NK-92 (cell line): Measurements from ENCODE around the gene MRTFB.
"Not testable (repeated sequence)": the region's sequence is repeated elsewhere in the genome, so short reads cannot be mapped to it uniquely, and the experiment has no call there.

Source experiments
- DNase-seq: peaks from one replicate; lab custom pipeline; 2025; ENCODE audit not compliant: unreplicated experiment; lab: John Stamatoyannopoulos, UW

The MRTFB gene, protein sequence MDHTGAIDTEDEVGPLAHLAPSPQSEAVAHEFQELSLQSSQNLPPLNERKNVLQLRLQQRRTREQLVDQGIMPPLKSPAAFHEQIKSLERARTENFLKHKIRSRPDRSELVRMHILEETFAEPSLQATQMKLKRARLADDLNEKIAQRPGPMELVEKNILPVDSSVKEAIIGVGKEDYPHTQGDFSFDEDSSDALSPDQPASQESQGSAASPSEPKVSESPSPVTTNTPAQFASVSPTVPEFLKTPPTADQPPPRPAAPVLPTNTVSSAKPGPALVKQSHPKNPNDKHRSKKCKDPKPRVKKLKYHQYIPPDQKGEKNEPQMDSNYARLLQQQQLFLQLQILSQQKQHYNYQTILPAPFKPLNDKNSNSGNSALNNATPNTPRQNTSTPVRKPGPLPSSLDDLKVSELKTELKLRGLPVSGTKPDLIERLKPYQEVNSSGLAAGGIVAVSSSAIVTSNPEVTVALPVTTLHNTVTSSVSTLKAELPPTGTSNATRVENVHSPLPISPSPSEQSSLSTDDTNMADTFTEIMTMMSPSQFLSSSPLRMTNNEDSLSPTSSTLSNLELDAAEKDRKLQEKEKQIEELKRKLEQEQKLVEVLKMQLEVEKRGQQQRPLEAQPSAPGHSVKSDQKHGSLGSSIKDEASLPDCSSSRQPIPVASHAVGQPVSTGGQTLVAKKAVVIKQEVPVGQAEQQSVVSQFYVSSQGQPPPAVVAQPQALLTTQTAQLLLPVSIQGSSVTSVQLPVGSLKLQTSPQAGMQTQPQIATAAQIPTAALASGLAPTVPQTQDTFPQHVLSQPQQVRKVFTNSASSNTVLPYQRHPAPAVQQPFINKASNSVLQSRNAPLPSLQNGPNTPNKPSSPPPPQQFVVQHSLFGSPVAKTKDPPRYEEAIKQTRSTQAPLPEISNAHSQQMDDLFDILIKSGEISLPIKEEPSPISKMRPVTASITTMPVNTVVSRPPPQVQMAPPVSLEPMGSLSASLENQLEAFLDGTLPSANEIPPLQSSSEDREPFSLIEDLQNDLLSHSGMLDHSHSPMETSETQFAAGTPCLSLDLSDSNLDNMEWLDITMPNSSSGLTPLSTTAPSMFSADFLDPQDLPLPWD

GRCh38 chr16:14070877-14071575 is at the start of gene MRTFB:
Gene MRTFB (plus strand): TSS chr16:14071319. CDS start chr16:14140607, 69,288 bp downstream.
- DNase-seq = no peak

GRCh38 chr16:14023526-14023925 is 47.6 kb upstream of the MRTFB start:
- not testable (repeated sequence) for DNase-seq

DNA sequence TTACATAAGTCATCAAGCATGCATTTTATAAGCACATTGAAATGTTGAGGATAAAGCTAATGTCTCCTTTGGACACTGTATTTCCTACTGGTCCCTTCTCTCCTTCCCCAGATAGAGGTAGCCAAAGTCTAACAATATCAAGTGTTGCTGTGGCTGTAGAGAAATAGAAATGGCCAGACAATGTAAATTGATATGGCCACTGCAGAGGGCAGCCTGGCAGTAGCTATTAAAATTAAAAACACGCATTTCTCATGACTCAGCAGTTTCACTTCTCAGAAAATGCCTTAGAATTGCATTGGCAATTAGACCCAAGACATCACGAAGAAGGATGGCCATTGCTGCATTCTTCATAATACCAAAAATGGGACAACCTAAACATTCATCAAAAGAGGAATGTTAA is 46.8 kb upstream of the MRTFB start:
- DNase-seq = no peak

DNA sequence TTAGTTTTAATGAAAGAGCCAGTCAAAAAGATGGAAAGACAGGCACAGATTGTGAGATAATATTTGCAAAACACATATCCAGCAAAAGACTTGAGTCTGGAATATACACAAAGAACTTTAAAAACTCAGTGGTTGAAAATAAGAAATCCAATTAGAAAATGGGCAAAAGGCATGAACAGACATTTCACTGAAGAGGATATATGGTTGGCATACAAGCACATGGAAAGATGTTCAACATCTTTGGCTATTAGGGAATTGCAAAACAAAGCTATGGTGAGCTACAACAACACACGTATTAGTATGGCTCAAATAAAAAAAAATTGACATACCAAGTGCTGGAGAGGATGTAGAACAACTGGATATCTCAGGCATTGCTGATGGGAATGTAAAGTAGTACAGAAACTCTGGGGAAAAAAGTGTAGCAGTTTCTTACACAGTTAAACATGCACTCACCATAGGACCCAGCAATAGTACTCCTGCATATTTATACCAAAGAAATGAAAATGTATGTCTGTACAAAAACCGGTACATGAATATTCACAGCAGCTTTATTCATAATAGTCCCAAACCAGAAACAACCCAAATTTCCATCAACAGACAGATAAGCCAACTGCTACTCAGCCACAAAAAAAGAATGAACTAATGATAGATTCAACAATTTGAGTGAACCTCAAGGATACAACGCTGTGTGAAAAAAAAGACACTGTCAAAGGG is 44.4 kb upstream of the MRTFB start:
- no peak for DNase-seq

DNA sequence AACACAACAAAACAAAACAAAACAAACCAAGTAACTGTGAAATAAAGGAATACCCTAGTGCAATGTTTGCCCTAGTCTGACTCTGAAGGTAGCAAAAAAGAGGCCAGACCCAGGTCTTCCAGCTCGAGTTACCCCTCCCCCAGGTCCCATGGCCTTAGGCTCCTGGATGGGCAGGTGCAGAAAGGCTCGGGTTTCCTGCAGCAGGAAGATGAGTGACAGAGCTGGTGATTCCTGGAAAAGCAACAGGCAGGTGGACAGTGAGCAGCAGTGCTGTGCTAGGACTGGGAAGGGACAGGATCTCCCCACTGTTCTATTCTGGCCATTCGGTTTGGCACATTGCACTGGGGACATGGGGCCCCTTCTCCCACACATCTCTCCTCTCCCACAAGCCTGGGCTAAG is 42.9 kb upstream of the MRTFB start:
- no peak for DNase-seq

DNA sequence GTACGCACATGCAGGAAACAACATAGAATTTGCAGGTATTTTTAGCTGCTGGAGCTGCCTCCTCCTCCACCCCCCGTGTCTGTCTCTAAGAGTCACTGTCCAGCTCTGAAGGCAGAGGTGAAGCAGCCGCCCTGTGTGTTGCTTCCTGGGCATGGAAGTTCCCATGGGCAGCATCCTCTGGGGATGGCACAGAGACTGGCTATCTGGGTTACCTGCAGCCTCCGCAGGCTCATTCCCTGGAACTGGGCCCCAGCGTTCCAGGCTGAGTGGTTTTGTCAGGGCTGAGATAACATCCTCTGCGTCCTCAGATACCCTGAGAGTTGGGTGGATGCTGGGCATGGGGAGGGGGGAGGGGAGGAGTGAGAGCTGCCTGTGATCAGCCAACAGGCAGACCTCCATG is 41.5 kb upstream of the MRTFB start:
- no peak for DNase-seq

DNA sequence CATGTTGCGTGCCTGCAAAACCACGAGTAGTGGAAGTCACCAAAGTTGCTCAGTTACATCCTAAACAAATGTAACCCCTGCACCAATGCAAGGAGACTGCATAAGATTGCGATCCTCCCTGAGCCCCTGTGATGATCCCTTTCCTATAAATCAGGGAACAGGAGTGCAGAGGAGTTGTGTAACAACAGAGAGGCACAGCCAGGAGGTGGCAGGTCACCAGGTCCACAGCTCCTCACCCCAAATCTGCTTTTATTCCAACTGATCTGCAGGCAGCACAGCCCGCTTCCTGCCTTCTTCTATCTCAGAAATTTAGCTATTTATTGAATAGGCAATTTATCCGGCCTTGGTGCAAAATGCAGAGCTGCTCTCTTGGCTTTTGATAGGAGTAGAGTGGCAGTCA is 36.0 kb upstream of the MRTFB start:
- DNase-seq = no peak

GRCh38 chr16:14036889-14037288 is 34.2 kb upstream of the MRTFB start:
- no peak for DNase-seq

DNA sequence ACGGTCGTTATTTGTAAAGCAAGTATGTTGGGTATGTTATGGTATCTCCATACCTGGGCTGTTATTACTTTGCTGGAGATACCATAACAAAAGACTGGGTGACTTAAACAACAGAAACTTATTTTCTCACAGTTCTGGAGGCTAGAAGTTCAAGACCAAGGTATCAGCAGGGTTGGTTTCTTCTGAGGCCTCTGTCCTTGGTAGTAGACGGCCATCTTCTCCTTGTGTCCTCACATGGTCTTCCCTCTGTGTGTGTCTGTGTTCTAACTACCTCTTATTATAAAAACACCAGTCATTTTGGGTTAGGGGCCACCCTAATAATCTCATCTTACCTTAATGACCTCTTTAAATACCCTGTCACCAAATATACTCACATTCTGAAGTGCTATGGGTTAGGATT is 33.2 kb upstream of the MRTFB start:
- DNase-seq = no peak

- no peak for DNase-seq
Measured at GRCh38 chr16:14041164-14041563, 30.0 kb upstream of the MRTFB start.

DNA sequence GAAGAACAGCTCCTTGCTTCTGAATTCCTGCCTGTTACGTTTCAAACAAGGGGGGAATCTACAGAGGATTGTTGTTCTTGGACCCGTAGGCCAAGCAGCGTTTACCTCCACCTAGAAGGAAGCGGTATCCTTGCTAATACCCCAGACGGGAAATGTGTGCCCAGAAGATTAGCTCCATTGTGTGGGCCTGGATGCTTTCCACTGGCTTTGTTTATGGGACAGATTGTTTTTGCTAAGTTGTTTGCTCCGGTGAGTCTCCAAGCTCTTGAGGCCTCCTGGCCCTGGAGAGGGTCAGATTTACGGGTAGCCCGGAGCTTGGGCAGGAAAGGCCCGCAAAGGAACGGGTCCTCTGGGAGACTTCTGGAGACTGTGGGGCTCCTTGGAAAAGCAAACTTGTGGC is 28.4 kb upstream of the MRTFB start:
- no peak for DNase-seq

GRCh38 chr16:14043278-14043677 is 27.8 kb upstream of the MRTFB start:
- DNase-seq = no peak

DNA sequence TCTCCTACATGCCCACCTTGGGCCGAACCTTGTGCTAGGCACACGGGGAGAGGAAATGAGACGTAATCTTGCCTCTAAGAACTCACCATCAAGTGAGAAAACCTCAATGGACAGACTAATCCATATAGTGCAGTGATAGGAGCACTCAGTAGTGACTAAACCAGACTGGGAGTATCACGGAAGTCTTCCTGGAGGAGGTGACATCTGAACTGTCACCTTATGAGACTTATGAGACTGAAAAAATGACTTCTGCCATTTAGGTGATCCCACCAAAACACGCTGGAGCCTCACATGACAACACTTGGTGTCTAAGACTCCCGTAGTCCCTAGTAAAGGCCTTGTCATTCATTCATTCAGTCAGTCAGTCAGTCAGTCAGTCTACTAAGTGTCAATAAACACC is 27.3 kb upstream of the MRTFB start:
- DNase-seq = no peak

DNA sequence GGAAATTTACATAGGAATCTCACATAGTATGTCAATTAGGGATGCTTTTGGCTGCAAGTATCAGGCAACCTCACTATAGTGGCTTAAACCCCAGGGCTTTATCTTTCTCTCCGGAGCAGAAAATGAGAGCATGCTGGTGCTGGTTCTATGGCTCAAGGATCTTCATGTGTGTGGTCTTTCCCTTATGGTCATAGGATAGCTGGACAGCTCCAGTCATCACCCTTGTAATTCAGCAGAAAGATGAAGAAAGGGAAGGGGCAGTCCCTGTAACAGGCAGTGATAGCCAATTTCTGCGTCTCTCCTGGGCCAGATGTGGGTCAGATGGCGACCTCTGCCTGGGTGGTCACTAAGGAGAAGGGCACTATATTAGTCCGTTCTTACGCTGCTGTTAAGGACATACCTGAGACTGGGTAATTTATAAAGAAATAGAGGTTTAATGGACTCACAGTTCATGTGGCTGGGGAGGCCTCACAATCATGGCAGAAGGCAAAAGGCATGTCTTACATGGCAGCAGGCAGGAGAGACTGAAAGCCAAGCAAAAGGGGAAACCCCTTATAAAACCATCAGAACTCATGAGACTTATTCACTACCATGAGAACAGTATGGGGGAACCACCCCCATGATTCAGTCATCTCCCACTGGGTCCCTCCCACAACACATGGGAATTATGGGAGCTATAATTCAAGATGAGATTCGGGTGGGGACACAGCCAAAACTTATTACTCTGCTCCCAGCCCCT is 23.8 kb upstream of the MRTFB start:
- DNase-seq = not testable (repeated sequence)

- no peak for DNase-seq
Measured at GRCh38 chr16:14050291-14051027, 20.7 kb upstream of the MRTFB start.

DNA sequence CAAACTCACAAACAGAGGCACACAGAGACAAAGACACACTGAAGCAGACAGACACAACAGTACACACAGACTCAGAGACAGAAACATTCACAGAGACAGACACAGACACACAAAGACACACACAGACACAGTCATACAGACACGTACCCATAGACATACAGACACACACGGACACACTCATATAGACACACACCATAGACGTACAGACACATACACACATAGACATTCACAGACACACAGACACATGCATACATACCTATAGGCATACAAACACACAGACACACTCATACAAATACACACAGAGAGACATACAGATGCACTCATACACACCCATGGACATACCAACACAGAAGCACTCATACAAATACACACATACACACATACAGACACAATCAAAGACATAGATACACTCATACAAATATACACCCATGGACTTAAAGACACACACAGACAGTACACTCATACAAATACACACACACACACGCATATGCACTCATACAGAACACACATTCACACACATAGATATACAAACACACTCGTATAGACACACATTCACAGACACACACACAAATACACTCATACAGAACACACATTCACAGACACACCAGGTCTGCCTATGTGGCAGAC is 19.9 kb upstream of the MRTFB start:
- no peak for DNase-seq

DNA sequence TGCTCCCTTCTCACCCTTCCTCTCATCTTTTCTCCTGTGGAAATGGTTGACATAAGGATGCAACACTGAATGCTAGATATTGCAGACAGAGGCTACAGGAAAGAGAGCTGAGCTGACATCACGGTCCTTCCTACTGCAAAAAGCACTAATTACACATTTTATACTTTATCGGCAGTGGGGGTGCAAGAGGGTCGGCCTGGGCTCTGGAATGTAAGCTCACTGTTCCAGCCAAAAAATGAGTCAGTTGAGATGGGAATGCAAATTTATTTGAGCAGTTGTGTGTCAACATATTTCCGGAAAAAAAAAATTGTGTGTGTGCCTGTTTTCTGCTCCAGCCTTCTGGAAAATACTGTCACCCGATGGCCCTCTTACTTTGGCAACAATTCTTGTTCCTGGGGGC is 14.1 kb upstream of the MRTFB start:
- no peak for DNase-seq

- DNase-seq = no peak
Measured at GRCh38 chr16:14057878-14058382, 13.2 kb upstream of the MRTFB start.
